B cell (primary cell): Measurements from ENCODE around the gene ADARB2. TPM values are rescaled to one million over a fixed set of nuclear protein-coding genes. Genes with fewer than 3 reads are reported as not detected.
A peak's percentile ranks its signal among the peaks of the same experiment; 100 is the strongest.

ENCODE experiments used
- ATAC-seq: fragments of 200-7000 bp; cut with Tn5 transposase; one replicate; pipeline ENCODE4 v1.10.0; 2021; ENCODE audit warnings: low read depth, mild to moderate bottlenecking, moderate number of reproducible peaks, moderate library complexity
- CTCF ChIA-PET: fragments of 350-600 bp; sonication (Branson Sonifier 250); formaldehyde crosslinking; loops from one replicate; lab custom pipeline; 2021; ENCODE audit warnings: antibody characterized with exemption, inconsistent platforms; lab: Charles Lee
- POLR2A ChIA-PET: fragments of 350-600 bp; sonication (Branson Sonifier 250); formaldehyde crosslinking; loops from one replicate; lab custom pipeline; 2021; ENCODE audit warnings: antibody characterized with exemption; lab: Charles Lee
- DNase-seq: peaks from one replicate; pipeline ENCODE4 v3.0.0; 2013
- H2AFZ ChIP-seq: 2 replicates; pipeline ENCODE4 v1.6.1; 2012; ENCODE audit warnings: mild to moderate bottlenecking, low read depth, low read length; ENCODE audit not compliant: insufficient read depth, poor library complexity, severe bottlenecking
- H3K27ac ChIP-seq, 2 donors: 1 replicate in 1 of 2; 2 replicates in 1 of 2; pipeline ENCODE4 v1.5.1; 2012 to 2013; ENCODE audit warnings: low read length in 2 of 2, mild to moderate bottlenecking in 2 of 2, moderate library complexity in 1 of 2
- H3K27me3 ChIP-seq, 4 experiments: fragments of 200-600 bp in 1 of 4; sonication (generic) in 1 of 4; replicated peaks in 1 of 4; 1 replicate in 2 of 4; 2 replicates in 2 of 4; pipeline versions ENCODE4 v1.6.1 to v1.7.0; 2013 to 2016; ENCODE audit warnings: low read length in 3 of 4, mild to moderate bottlenecking in 2 of 4, mixed read lengths in 1 of 4, moderate library complexity in 1 of 4; ENCODE audit not compliant: insufficient read depth in 4 of 4, control insufficient read depth in 3 of 4; ENCODE audit errors: control extremely low read depth in 1 of 4
- H3K36me3 ChIP-seq, 2 experiments: replicated peaks in 1 of 2; 1 replicate in 1 of 2; 2 replicates in 1 of 2; pipeline versions ENCODE4 v1.6.1 to v1.7.1; 2013; ENCODE audit warnings: low read length in 1 of 2; ENCODE audit not compliant: insufficient read depth in 2 of 2, control insufficient read depth in 1 of 2; ENCODE audit errors: control extremely low read depth in 1 of 2, extremely low read depth in 1 of 2
- H3K4me1 ChIP-seq, 2 donors: fragments of 200-600 bp in 1 of 2; sonication (generic) in 1 of 2; 1 replicate in 1 of 2; 2 replicates in 1 of 2; pipeline versions ENCODE4 v1.5.1 to v1.6.1; 2013 to 2017; ENCODE audit warnings: low read length in 2 of 2; ENCODE audit not compliant: control insufficient read depth in 2 of 2, insufficient read depth in 2 of 2
- H3K4me2 ChIP-seq: replicated peaks from 2 replicates; pipeline ENCODE3; 2012; ENCODE audit warnings: mild to moderate bottlenecking, low read depth, low read length; ENCODE audit not compliant: poor library complexity, severe bottlenecking
- H3K4me3 ChIP-seq, 5 experiments: fragments of 200-600 bp in 1 of 5; sonication (generic) in 1 of 5; 1 replicate in 3 of 5; 2 replicates in 2 of 5; pipeline versions ENCODE4 v1.5.1 to v1.7.0; 2011 to 2016; ENCODE audit warnings: low read length in 4 of 5, mild to moderate bottlenecking in 4 of 5, low read depth in 2 of 5, control low read depth in 1 of 5, moderate library complexity in 1 of 5; ENCODE audit not compliant: insufficient read depth in 1 of 5; ENCODE audit errors: control extremely low read depth in 1 of 5, extremely low read depth in 1 of 5
- H3K79me2 ChIP-seq: fragments of 200-600 bp; sonication (generic); one replicate; pipeline ENCODE4 v1.6.0; 2016; ENCODE audit warnings: low read length; ENCODE audit not compliant: control insufficient read depth, insufficient read depth
- H3K9ac ChIP-seq: fragments of 200-600 bp; sonication (generic); 2 replicates; pipeline ENCODE4 v1.6.1; 2017; ENCODE audit warnings: mild to moderate bottlenecking, low read length, moderate library complexity
- H3K9me3 ChIP-seq, 3 donors: one replicate each; pipeline versions ENCODE4 v1.6.1 to v1.7.1; 2013; ENCODE audit warnings: low read length in 2 of 3; ENCODE audit not compliant: control insufficient read depth in 2 of 3, insufficient read depth in 1 of 3; ENCODE audit errors: control extremely low read depth in 1 of 3
- H4K20me1 ChIP-seq: 2 replicates; pipeline ENCODE4 v1.6.0; 2012; ENCODE audit warnings: mild to moderate bottlenecking, low read length; ENCODE audit not compliant: insufficient read depth, control insufficient read depth, poor library complexity, severe bottlenecking
- H3K27ac Mint-ChIP-seq: one replicate; pipeline ENCODE4 v1.8.0; 2021; ENCODE audit warnings: mixed read lengths
- H3K27me3 Mint-ChIP-seq: one replicate; pipeline ENCODE4 v1.8.0; 2021; ENCODE audit warnings: mixed read lengths
- H3K4me1 Mint-ChIP-seq: one replicate; pipeline ENCODE4 v1.8.0; 2021; ENCODE audit warnings: mixed read lengths
- H3K4me3 Mint-ChIP-seq: one replicate; pipeline ENCODE4 v1.8.0; 2021; ENCODE audit warnings: mixed read lengths
- H3K9me3 Mint-ChIP-seq: one replicate; pipeline ENCODE4 v1.8.0; 2022; ENCODE audit warnings: mixed read lengths; ENCODE audit not compliant: insufficient read depth
- CTCF ChIP-seq: fragments of 200-600 bp; IDR thresholded peaks from one replicate; pipeline ENCODE4 v1.8.0; 2022; ENCODE audit warnings: antibody characterized with exemption, mild to moderate bottlenecking
- EZH2 ChIP-seq: IDR thresholded peaks from 2 replicates; pipeline ENCODE4 v1.6.1; 2012; ENCODE audit warnings: borderline replicate concordance, low read depth, mild to moderate bottlenecking, moderate library complexity, low read length; ENCODE audit not compliant: insufficient read depth, poor library complexity, severe bottlenecking
- WGBS: methylation state at CpG from one replicate; pipeline ENCODE4 v1.1.5; 2013; ENCODE audit warnings: missing lambda C conversion rate; ENCODE audit not compliant: insufficient coverage; 5-methylcytosine and 5-hydroxymethylcytosine counted together
- intact Hi-C: fragments of 100-400 bp; cut with micrococcal nuclease; formaldehyde crosslinking; loops from one replicate; pipeline ENCODE4 v1.10.0; 2022
- polyA plus RNA-seq: library from polyadenylated mRNA; depleted of rRNA; stranded (reverse); fragments of >200 nt; gene quantifications from 2 replicates; pipeline ENCODE4 v1.2.3, GENCODE V29; 2012
- total RNA-seq, 2 donors: library from RNA; stranded (reverse); fragments of 120-200 nt in 1 of 2; gene quantifications; 1 replicate in 1 of 2; 2 replicates in 1 of 2; pipeline versions ENCODE4 v1.2.3 to v1.2.4, GENCODE V29; 2013 to 2022

The ADARB2 gene
- total and polyA plus RNA-seq, 2 donors (not counting 1 experiment from before 2014, with no cell fraction given), result 0.13 to 0.96 TPM

- TF ChIP-seq CTCF (no peak), EZH2 (no peak)
- intact Hi-C loops, result no loop called here
- Histone ChIP-seq H3K79me2 (no peaks in the 10 kb centered on the region), H3K36me3 (no peaks in the 10 kb centered on the region), H4K20me1 (no peaks in the 10 kb centered on the region), H3K9me3 (peaks cover 0 to 18% (median 0%) of the 10 kb centered on the region in 3 donors), H2AFZ (no peak overlapping the region), H3K4me1 (peaks cover 0 to 5% of the 10 kb centered on the region in 2 donors), H3K9ac (no peak overlapping the region), H3K4me2 (no peak overlapping the region), H3K27ac (no peak overlapping the region), H3K4me3 (no peak overlapping the region), H3K27me3 (peaks cover 0 to 21% (median under 1%) of the 10 kb centered on the region in 4 experiments)
- Mint-ChIP-seq H3K27ac (no peak overlapping the region), H3K4me3 (no peak overlapping the region), H3K9me3 (no peaks in the 10 kb centered on the region), H3K4me1 (no peaks in the 10 kb centered on the region), H3K27me3 (peaks cover 27% of the 10 kb centered on the region)
- POLR2A ChIA-PET, result no interaction called here
- CTCF ChIA-PET, result no interaction called here
- DNase-seq (no peak), ATAC-seq (no peak)
- 92% methylated on average over 16 of the region's 16 CpGs for WGBS
Observed at GRCh38 chr10:1241322-1241890, 495.9 kb downstream of the ADARB2 start.

GRCh38 chr10:1240341-1240775 is 497.0 kb downstream of the ADARB2 start:
- peaks cover 0 to 21% (median under 1%) of the 10 kb centered on the region in 4 experiments for H3K27me3 ChIP-seq
- ChIA-PET POLR2A (no interaction called here), CTCF (no interaction called here)
- no peaks in the 10 kb centered on the region for H3K36me3 ChIP-seq
- H3K4me3 Mint-ChIP-seq, result no peak overlapping the region
- H3K27me3 Mint-ChIP-seq, result peaks cover 27% of the 10 kb centered on the region
- peaks cover 0 to 5% of the 10 kb centered on the region in 2 donors for H3K4me1 ChIP-seq
- H3K9me3 Mint-ChIP-seq, result no peaks in the 10 kb centered on the region
- H3K4me1 Mint-ChIP-seq, result no peaks in the 10 kb centered on the region
- intact Hi-C loops, result no loop called here
- no peaks in the 10 kb centered on the region for H3K79me2 ChIP-seq
- WGBS, result 3% methylated on average over 6 of the region's 8 CpGs
- no peak overlapping the region for H3K27ac Mint-ChIP-seq
- no peak for TF ChIP-seq EZH2
- no peak for TF ChIP-seq CTCF
- no peak for DNase-seq
- peak overlapping the region in 1 of 5 experiments; percentile 28 for H3K4me3 ChIP-seq
- H3K4me2 ChIP-seq, result peak overlapping the region; percentile 17
- H2AFZ ChIP-seq, result no peak overlapping the region
- ATAC-seq, result no peak
- H3K9ac ChIP-seq, result peak overlapping the region; percentile 23
- H3K27ac ChIP-seq, result no peak overlapping the region
- H4K20me1 ChIP-seq, result no peaks in the 10 kb centered on the region
- peaks cover 0 to 18% (median 0%) of the 10 kb centered on the region in 3 donors for H3K9me3 ChIP-seq
